C1 segment of cervical spinal cord (tissue), 14 donors: ENCODE data around the gene ABR.

Experiments
- DNase-seq, 14 donors: peaks; one replicate each; lab custom pipeline; 2025; lab: John Stamatoyannopoulos, UW

The ABR gene

GRCh38 chr17:967122-967521 lies 212.7 kb downstream of the ABR start:
- DNase-seq: no peak

- DNase-seq: no peak
These were observed 214.3 kb downstream of the ABR start for GRCh38 chr17:965311-965989.

GRCh38 chr17:964876-965275 lies 214.9 kb downstream of the ABR start:
- DNase-seq: no peak

GRCh38 chr17:962670-963069 lies 217.1 kb downstream of the ABR start:
- DNase-seq: no peak

- no peak for DNase-seq
These were observed 217.6 kb downstream of the ABR start for GRCh38 chr17:962166-962565.

- DNase-seq: no peak
These were observed 220.9 kb downstream of the ABR start for GRCh38 chr17:958712-959451.

- DNase-seq: no peak
These were observed 221.8 kb downstream of the ABR start for GRCh38 chr17:957856-958421.

- no peak for DNase-seq
These were observed 222.9 kb downstream of the ABR start for GRCh38 chr17:956905-957304.

GRCh38 chr17:954431-955164 lies 225.2 kb downstream of the ABR start:
- DNase-seq: no peak

GRCh38 chr17:953767-954166 lies 226.0 kb downstream of the ABR start:
- no peak for DNase-seq
